Limb (tissue), 2 donors: ENCODE measurements around the gene TSPAN18.

Experiments
- DNase-seq, 2 donors: peaks; one replicate each; pipeline ENCODE4 v3.0.0-alpha.2; 2016; ENCODE audit errors: extremely low spot score in 2 of 2

TSPAN18 gene

GRCh38 chr11:44957040-44957515 lies 230.3 kb downstream of the TSPAN18 start:
- DNase-seq: no peak

- no peak for DNase-seq
These were observed 231.2 kb downstream of the TSPAN18 start for GRCh38 chr11:44957776-44958564.

GRCh38 chr11:44959064-44959463 lies 232.3 kb downstream of the TSPAN18 start:
- DNase-seq: no peak

- DNase-seq: no peak
These were observed 233.6 kb downstream of the TSPAN18 start for GRCh38 chr11:44960200-44960845.

GRCh38 chr11:44962464-44962863 lies 235.7 kb downstream of the TSPAN18 start:
- no peak for DNase-seq

- no peak for DNase-seq
These were observed 236.4 kb downstream of the TSPAN18 start for GRCh38 chr11:44963136-44963535.

GRCh38 chr11:44963948-44964347 lies 237.2 kb downstream of the TSPAN18 start:
- no peak for DNase-seq

- DNase-seq: no peak
These were observed 237.9 kb downstream of the TSPAN18 start for GRCh38 chr11:44964526-44965209.

GRCh38 chr11:44966694-44967093 lies 239.9 kb downstream of the TSPAN18 start:
- no peak for DNase-seq

GRCh38 chr11:44967930-44968496 lies 241.3 kb downstream of the TSPAN18 start:
- no peak for DNase-seq

GRCh38 chr11:44968510-44968909 lies 241.7 kb downstream of the TSPAN18 start:
- DNase-seq: no peak

GRCh38 chr11:44969651-44970252 lies 243.0 kb downstream of the TSPAN18 start:
- DNase-seq: no peak

GRCh38 chr11:44970293-44970692 lies 243.5 kb downstream of the TSPAN18 start:
- DNase-seq: no peak

GRCh38 chr11:44971185-44971584 lies 244.4 kb downstream of the TSPAN18 start:
- no peak for DNase-seq

GRCh38 chr11:44972746-44973435 lies 246.1 kb downstream of the TSPAN18 start:
- DNase-seq: no peak

GRCh38 chr11:44973632-44974401 lies 247.1 kb downstream of the TSPAN18 start:
- no peak for DNase-seq

GRCh38 chr11:44974402-44975000 lies 247.7 kb downstream of the TSPAN18 start:
- no peak for DNase-seq

GRCh38 chr11:44976576-44976975 lies 249.8 kb downstream of the TSPAN18 start:
- DNase-seq: no peak

GRCh38 chr11:44977493-44977984 lies 250.8 kb downstream of the TSPAN18 start:
- no peak for DNase-seq
